ENCODE results near the gene OGFR.
A peak's percentile ranks its signal among the peaks of the same experiment; 100 is the strongest.

The OGFR gene

GRCh38 chr20:62794007-62794724 is 10.5 kb upstream of the OGFR start (continued):
- TF ChIP-seq PRDM2 (tag by site-specific recombination; IDR thresholded peaks at IDR 0.05; ENCODE audit: borderline replicate concordance) = no peak
- no peak for TF ChIP-seq ZNF324 (tag by site-specific recombination; IDR thresholded peaks at IDR 0.05)
- peak; percentile 74 for TF ChIP-seq KLF17 (tag by site-specific recombination; IDR thresholded peaks at IDR 0.05)
- TF ChIP-seq PATZ1 (tag by site-specific recombination; IDR thresholded peaks at IDR 0.05) = peak; percentile 66
- TF ChIP-seq ZIC2 (tag by site-specific recombination; IDR thresholded peaks at IDR 0.05) = peak; percentile 91
- peak; percentile 94 for TF ChIP-seq ZNF335 (tag by site-specific recombination; conservative IDR thresholded peaks at IDR 0.05)
- peak; percentile 65 for TF ChIP-seq KLF1 (tag by site-specific recombination; IDR thresholded peaks at IDR 0.05)
- peak; percentile 68; the same call in 1 of the 2 replicates for TF ChIP-seq ZSCAN30 (tag by site-specific recombination; IDR thresholded peaks at IDR 0.05)
- peak; percentile 54 for TF ChIP-seq ZBTB20 (tag by site-specific recombination; IDR thresholded peaks at IDR 0.05)
- TF ChIP-seq GLI4 (tag by site-specific recombination; IDR thresholded peaks at IDR 0.05) = no peak
- TF ChIP-seq ZNF692 (tag by site-specific recombination; IDR thresholded peaks at IDR 0.05) = peak; percentile 93
- TF ChIP-seq ZNF629 (tag by site-specific recombination; IDR thresholded peaks at IDR 0.05) = 0 out of 2 replicates have a peak, but pooled peaks have one; percentile 19
- TF ChIP-seq SP2 (tag by site-specific recombination; IDR thresholded peaks at IDR 0.05) = peak; percentile 82
- TF ChIP-seq ZNF239 (tag by site-specific recombination; IDR thresholded peaks at IDR 0.05) = no peak
- peak; percentile 89 for TF ChIP-seq ZFP69B (tag by site-specific recombination; IDR thresholded peaks at IDR 0.05)
- TF ChIP-seq PRDM10 (tag by site-specific recombination; IDR thresholded peaks at IDR 0.05) = no peak
- TF ChIP-seq EGR2 (tag by site-specific recombination; IDR thresholded peaks at IDR 0.05; ENCODE audit: low read depth) = peak; percentile 92
- TF ChIP-seq ZNF621 (tag by site-specific recombination; IDR thresholded peaks at IDR 0.05) = no peak
- 0 out of 2 replicates have a peak, but pooled peaks have one; percentile 6 for TF ChIP-seq ZNF76 (tag by site-specific recombination; IDR thresholded peaks at IDR 0.05; ENCODE audit: borderline replicate concordance, low read depth)
- peak; percentile 90; the same call in 1 of the 2 replicates for TF ChIP-seq OVOL3 (tag by site-specific recombination; IDR thresholded peaks at IDR 0.05)
- TF ChIP-seq KLF10 (tag by site-specific recombination; IDR thresholded peaks at IDR 0.05) = 0 out of 2 replicates have a peak, but pooled peaks have one; percentile 38
- TF ChIP-seq BCL11A (tag by site-specific recombination; IDR thresholded peaks at IDR 0.05; ENCODE audit: low read depth) = 0 out of 2 replicates have a peak, but pooled peaks have one; percentile 23
- TF ChIP-seq ZBTB8A (tag by site-specific recombination; IDR thresholded peaks at IDR 0.05) = peak; percentile 89
- peak; percentile 96 for TF ChIP-seq ZFHX2 (tag by site-specific recombination; conservative IDR thresholded peaks at IDR 0.05)
- TF ChIP-seq ZEB2 (tag by site-specific recombination; IDR thresholded peaks at IDR 0.05) = peak; percentile 7; the same call in 1 of the 2 replicates
- TF ChIP-seq ZNF530 (tag by site-specific recombination; IDR thresholded peaks at IDR 0.05; ENCODE audit: low read depth) = no peak
